ENCODE measurements around the gene BPIFB6.

GRCh38 chr20:33072362-33072761, 40.9 kb downstream of the BPIFB6 start:
- TF ChIP-seq CTCF (conservative IDR thresholded peaks at IDR 0.05; ENCODE audit: low read depth, low read length) (no peak), EZH2phosphoT487 (IDR thresholded peaks at IDR 0.05; ENCODE audit: borderline replicate concordance, low read length) (no peak), EZH2 (IDR thresholded peaks at IDR 0.05; ENCODE audit: low read length, unreplicated experiment) (no peak)

All from PC-3 (cell line).